H1 (cell line): ENCODE measurements around the gene OR2H1. TPM values are rescaled to one million over a fixed set of nuclear protein-coding genes. Genes with fewer than 3 reads are reported as not detected.

Experiments
- CTCF ChIA-PET: fragments of 300-600 bp; sonication (Branson Sonifier 250); formaldehyde crosslinking; loops from one replicate; lab custom pipeline; 2021; ENCODE audit not compliant: partially characterized antibody; lab: Charles Lee
- POLR2A ChIA-PET: fragments of 300-600 bp; sonication (Branson Sonifier 250); formaldehyde crosslinking; loops from one replicate; lab custom pipeline; 2021; ENCODE audit warnings: inconsistent platforms; ENCODE audit not compliant: partially characterized antibody; lab: Charles Lee
- DNase-seq, 2 experiments: peaks; one replicate each; pipeline versions ENCODE4 v3.0.0 to v3.0.0-alpha.2; 2010 to 2022; ENCODE audit warnings: low spot score in 2 of 2, low read depth in 1 of 2, mixed read lengths in 1 of 2
- FAIRE-seq: peaks from 2 replicates; lab custom pipeline; 2011; peaks lifted over from hg19 to GRCh38; lab: Jason Lieb, UNC
- H2AFZ ChIP-seq: 2 replicates; pipeline ENCODE4 v1.8.1; 2012; ENCODE audit warnings: low read length, inconsistent platforms
- H2AK5ac ChIP-seq: 2 replicates; pipeline ENCODE4 v1.6.1; 2013; ENCODE audit warnings: low read depth, low read length
- H2BK120ac ChIP-seq: replicated peaks from 2 replicates; pipeline ENCODE3; 2013; ENCODE audit warnings: low read depth, low read length, inconsistent platforms
- H2BK12ac ChIP-seq: 2 replicates; pipeline ENCODE4 v1.6.1; 2013; ENCODE audit warnings: low read depth, low read length
- H2BK15ac ChIP-seq: 2 replicates; pipeline ENCODE4 v1.6.1; 2013; ENCODE audit warnings: low read length
- H2BK20ac ChIP-seq: 2 replicates; pipeline ENCODE4 v1.6.1; 2013; ENCODE audit warnings: low read length
- H2BK5ac ChIP-seq: 2 replicates; pipeline ENCODE4 v1.6.1; 2013; ENCODE audit warnings: low read depth, low read length
- H3K14ac ChIP-seq: 2 replicates; pipeline ENCODE4 v1.6.1; 2013; ENCODE audit warnings: inconsistent platforms; ENCODE audit not compliant: insufficient read length
- H3K18ac ChIP-seq: 2 replicates; pipeline ENCODE4 v1.6.1; 2013; ENCODE audit warnings: low read length; ENCODE audit errors: extremely low read depth
- H3K23ac ChIP-seq: 2 replicates; pipeline ENCODE4 v1.6.1; 2013; ENCODE audit warnings: inconsistent platforms; ENCODE audit not compliant: insufficient read length
- H3K23me2 ChIP-seq: 2 replicates; pipeline ENCODE4 v1.6.1; 2013; ENCODE audit warnings: low read depth, low read length
- H3K27ac ChIP-seq: 2 replicates; pipeline ENCODE4 v1.6.1; 2011; ENCODE audit warnings: low read depth, low read length, inconsistent platforms
- H3K27me3 ChIP-seq, 4 experiments: replicated peaks in 1 of 4; 1 replicate in 1 of 4; 2 replicates in 3 of 4; pipeline versions ENCODE4 v1.6.1 to v1.8.1; 2011 to 2013; ENCODE audit warnings: low read length in 3 of 4, mild to moderate bottlenecking in 3 of 4, inconsistent platforms in 2 of 4, mixed read lengths in 2 of 4, moderate library complexity in 1 of 4; ENCODE audit not compliant: control insufficient read depth in 3 of 4, insufficient read depth in 3 of 4; ENCODE audit errors: extremely low read depth in 1 of 4
- H3K36me3 ChIP-seq, 4 experiments: 2 replicates each; pipeline versions ENCODE4 v1.6.1 to v1.8.1; 2011 to 2013; ENCODE audit warnings: mild to moderate bottlenecking in 4 of 4, low read length in 3 of 4, moderate library complexity in 2 of 4, control low read depth in 1 of 4, inconsistent platforms in 1 of 4; ENCODE audit not compliant: insufficient read depth in 4 of 4, control insufficient read depth in 2 of 4
- H3K4ac ChIP-seq: replicated peaks from 2 replicates; pipeline ENCODE3; 2013; ENCODE audit warnings: low read length, low read depth, mixed read lengths, inconsistent platforms; ENCODE audit not compliant: insufficient read length
- H3K4me1 ChIP-seq, 4 experiments: replicated peaks in 1 of 4; 1 replicate in 1 of 4; 2 replicates in 3 of 4; pipeline versions ENCODE4 v1.6.1 to v1.8.1; 2011 to 2013; ENCODE audit warnings: low read length in 3 of 4, inconsistent platforms in 2 of 4, mixed read lengths in 1 of 4; ENCODE audit not compliant: insufficient read depth in 4 of 4, control insufficient read depth in 3 of 4
- H3K4me2 ChIP-seq, 2 experiments: 2 replicates each; pipeline versions ENCODE4 v1.6.1 to v1.8.1; 2011 to 2013; ENCODE audit warnings: low read depth in 2 of 2, low read length in 2 of 2, control low read depth in 1 of 2, inconsistent platforms in 1 of 2, mild to moderate bottlenecking in 1 of 2; ENCODE audit not compliant: insufficient read depth in 1 of 2
- H3K4me3 ChIP-seq, 4 experiments: fragments of 200-600, 300-600 bp in 1 of 4; sonication (generic), shearing (Covaris generic), sonication (Bioruptor Twin) in 1 of 4; 2 replicates each; pipeline versions ENCODE4 v1.5.1 to v1.8.1; 2011 to 2016; ENCODE audit warnings: low read length in 4 of 4, low read depth in 3 of 4, control low read depth in 2 of 4, inconsistent platforms in 2 of 4, mild to moderate bottlenecking in 2 of 4, mixed read lengths in 1 of 4, moderate library complexity in 1 of 4; ENCODE audit not compliant: insufficient read depth in 2 of 4; ENCODE audit errors: extremely low read depth in 1 of 4
- H3K56ac ChIP-seq: replicated peaks from 2 replicates; pipeline ENCODE3; 2013; ENCODE audit warnings: low read depth, mild to moderate bottlenecking, mixed read lengths, low read length, inconsistent platforms; ENCODE audit not compliant: insufficient read length
- H3K79me1 ChIP-seq: 2 replicates; pipeline ENCODE4 v1.6.1; 2013; ENCODE audit warnings: low read depth, low read length, control low read depth
- H3K79me2 ChIP-seq, 2 experiments: 2 replicates each; pipeline versions ENCODE4 v1.6.1 to v1.8.1; 2012 to 2013; ENCODE audit warnings: low read length in 2 of 2, mild to moderate bottlenecking in 2 of 2, inconsistent platforms in 1 of 2; ENCODE audit not compliant: insufficient read depth in 2 of 2, control insufficient read depth in 1 of 2
- H3K9ac ChIP-seq, 4 experiments: replicated peaks in 1 of 4; 1 replicate in 1 of 4; 2 replicates in 3 of 4; pipeline versions ENCODE4 v1.6.1 to v1.8.1; 2011 to 2013; ENCODE audit warnings: low read depth in 3 of 4, low read length in 3 of 4, control low read depth in 2 of 4, mild to moderate bottlenecking in 2 of 4, moderate library complexity in 2 of 4, inconsistent platforms in 1 of 4; ENCODE audit errors: extremely low read depth in 1 of 4
- H3K9me3 ChIP-seq, 2 experiments: 2 replicates each; pipeline versions ENCODE4 v1.6.1 to v1.8.1; 2012 to 2013; ENCODE audit warnings: mild to moderate bottlenecking in 2 of 2, moderate library complexity in 2 of 2, control low read depth in 1 of 2, inconsistent platforms in 1 of 2, low read depth in 1 of 2, low read length in 1 of 2, mixed read lengths in 1 of 2; ENCODE audit not compliant: insufficient read depth in 2 of 2
- H4K20me1 ChIP-seq, 2 experiments: replicated peaks in 1 of 2; 2 replicates each; pipeline versions ENCODE3 to v1.8.1; 2011 to 2013; ENCODE audit warnings: inconsistent platforms in 2 of 2, low read length in 2 of 2, mild to moderate bottlenecking in 1 of 2; ENCODE audit not compliant: insufficient read depth in 2 of 2, control insufficient read depth in 1 of 2
- H4K5ac ChIP-seq: 2 replicates; pipeline ENCODE4 v1.6.1; 2013; ENCODE audit warnings: low read length, low read depth, mixed read lengths, inconsistent platforms; ENCODE audit not compliant: insufficient read length
- H4K8ac ChIP-seq: 2 replicates; pipeline ENCODE4 v1.8.0; 2013; ENCODE audit warnings: mild to moderate bottlenecking, moderate library complexity, low read length, inconsistent platforms; ENCODE audit not compliant: insufficient read depth; ENCODE audit errors: extremely low read depth
- H4K91ac ChIP-seq: replicated peaks from 2 replicates; pipeline ENCODE3; 2013; ENCODE audit warnings: low read length, mixed read lengths, inconsistent platforms; ENCODE audit not compliant: insufficient read length
- ASH2L ChIP-seq: fragments of 200-600, 300-600 bp; sonication (generic); IDR thresholded peaks from one replicate; pipeline ENCODE4 v1.7.1; 2017; ENCODE audit warnings: low read length
- BRCA1 ChIP-seq: IDR thresholded peaks from 2 replicates; pipeline ENCODE4 v1.6.1; 2012; ENCODE audit warnings: low read depth, low read length, improper control_type of control experiment
- CTBP2 ChIP-seq: IDR thresholded peaks from 2 replicates; pipeline ENCODE4 v1.7.0; 2011; ENCODE audit warnings: borderline replicate concordance, mild to moderate bottlenecking, moderate library complexity, mixed read lengths, low read length; ENCODE audit not compliant: insufficient read depth, insufficient read length
- KDM4A ChIP-seq: IDR thresholded peaks from one replicate; pipeline ENCODE4 v1.7.1; 2012; ENCODE audit warnings: low read depth, mild to moderate bottlenecking, moderate library complexity, low read length, inconsistent platforms; ENCODE audit not compliant: severe bottlenecking
- RAD21 ChIP-seq, 2 experiments: IDR thresholded peaks in 1 of 2; conservative IDR thresholded peaks in 1 of 2; 2 replicates each; pipeline ENCODE4 v1.6.1; 2011; ENCODE audit warnings: low read depth in 2 of 2, low read length in 2 of 2, improper control_type of control experiment in 1 of 2, inconsistent platforms in 1 of 2, mild to moderate bottlenecking in 1 of 2, moderate library complexity in 1 of 2
- RXRA ChIP-seq: IDR thresholded peaks from 2 replicates; pipeline ENCODE4 v1.6.1; 2011; ENCODE audit warnings: low read depth, mild to moderate bottlenecking, low read length, moderate library complexity; ENCODE audit not compliant: insufficient read depth
- SAP30 ChIP-seq: fragments of 300-600 bp; sonication (generic); IDR thresholded peaks from 2 replicates; pipeline ENCODE4 v1.7.1; 2012; ENCODE audit warnings: low read length, moderate library complexity, mild to moderate bottlenecking, inconsistent platforms; ENCODE audit not compliant: insufficient read depth, insufficient replicate concordance
- SIN3A ChIP-seq, 2 experiments: IDR thresholded peaks in 1 of 2; conservative IDR thresholded peaks in 1 of 2; 2 replicates each; pipeline ENCODE4 v1.6.1; 2011 to 2012; ENCODE audit warnings: low read length in 2 of 2, improper control_type of control experiment in 1 of 2, low read depth in 1 of 2, mild to moderate bottlenecking in 1 of 2
- TAF7 ChIP-seq: optimal IDR thresholded peaks from 2 replicates; pipeline ENCODE3; 2011; ENCODE audit warnings: low read depth, mild to moderate bottlenecking, inconsistent platforms, low read length, moderate library complexity, borderline replicate concordance
- TBP ChIP-seq: IDR thresholded peaks from 2 replicates; pipeline ENCODE4 v1.6.1; 2011; ENCODE audit warnings: low read depth, low read length, improper control_type of control experiment
- polyA plus RNA-seq, 7 experiments: library from polyadenylated mRNA; depleted of rRNA in 3 of 7; stranded (reverse) in 5 of 7; unstranded in 2 of 7; fragments of >200 nt in 5 of 7; fragments of 200-250 nt in 2 of 7; gene quantifications; 1 replicate in 5 of 7; 2 replicates in 1 of 7; 4 replicates in 1 of 7; pipeline versions ENCODE4 v1.2.1 to v1.2.3, GENCODE V29; 2011 to 2013; ENCODE audit warnings: missing spikeins in 2 of 7, mixed read lengths in 2 of 7
- total RNA-seq: library from RNA; stranded (reverse); fragmentation: NEBNext Ultra II Directional; extraction: Animal tissue kit (Norgen Biotek cat#: 25700); gene quantifications from 2 replicates; pipeline ENCODE4 v1.2.1, GENCODE V29; 2021
- TF ChIP-seq, protein P1 (sequence below): IDR thresholded peaks from 2 replicates; pipeline ENCODE4 v1.6.1; 2012; ENCODE audit warnings: inconsistent platforms

Gene OR2H1
- total and polyA plus RNA-seq, 2 of the 8 experiments (the other 6 are each of a cell fraction or from before 2014, with no cell fraction given): not detected

GRCh38 chr6:29487660-29488059 is 30.7 kb downstream of the OR2H1 start, which contains the start of gene MAS1L (continued):
- TF ChIP-seq, protein P1, sequence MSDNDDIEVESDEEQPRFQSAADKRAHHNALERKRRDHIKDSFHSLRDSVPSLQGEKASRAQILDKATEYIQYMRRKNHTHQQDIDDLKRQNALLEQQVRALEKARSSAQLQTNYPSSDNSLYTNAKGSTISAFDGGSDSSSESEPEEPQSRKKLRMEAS: no peak
- TF ChIP-seq, all 59 proteins: peak for 0

DNA sequence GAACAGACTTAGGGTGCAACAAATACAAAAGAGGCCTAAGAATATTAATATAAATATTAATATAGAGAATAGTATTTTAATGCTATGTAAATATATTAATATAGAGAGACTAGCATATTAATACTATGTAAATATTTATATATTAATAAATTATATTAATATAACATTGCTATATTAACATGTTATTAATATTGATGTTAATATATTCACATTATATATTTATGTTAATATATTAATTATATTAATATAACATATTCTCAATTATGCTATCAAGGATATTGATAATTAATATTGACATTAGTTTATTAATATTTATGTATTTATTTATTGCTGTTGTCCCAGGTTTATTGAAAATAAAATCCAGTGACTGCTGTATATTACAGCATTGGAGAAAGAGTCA is 31.9 kb downstream of the OR2H1 start:
- Histone ChIP-seq H3K27me3 (no peaks in the 10 kb centered on the region), H3K23ac (no peak overlapping the region), H3K79me2 (no peaks in the 10 kb centered on the region), H3K27ac (no peak overlapping the region), H3K4me3 (no peak overlapping the region), H4K5ac (no peak overlapping the region), H3K56ac (no peak overlapping the region), H3K23me2 (no peaks in the 10 kb centered on the region), H2BK20ac (no peak overlapping the region), H3K36me3 (no peaks in the 10 kb centered on the region), H2BK12ac (no peak overlapping the region), H4K8ac (no peak overlapping the region), H2BK15ac (no peak overlapping the region), H2BK5ac (no peak overlapping the region), H3K4me1 (no peaks in the 10 kb centered on the region), H2BK120ac (no peak overlapping the region), H3K9ac (no peak overlapping the region), H3K79me1 (no peaks in the 10 kb centered on the region), H3K9me3 (no peaks in the 10 kb centered on the region), H4K91ac (no peak overlapping the region), H3K14ac (no peak overlapping the region), H4K20me1 (no peaks in the 10 kb centered on the region), H3K4ac (no peak overlapping the region), H3K4me2 (no peak overlapping the region), H2AFZ (no peak overlapping the region), H3K18ac (no peak overlapping the region), H2AK5ac (no peak overlapping the region)
- DNase-seq (no peak), FAIRE-seq (no peak)
- POLR2A ChIA-PET: no interaction called here
- CTCF ChIA-PET: interaction anchor here (1.0 kb wide), 1 partner anchor 9 kb away, joined by 3 read pairs; no protein-coding TSS in a partner anchor
- TF ChIP-seq KDM4A: no peak
- TF ChIP-seq, protein P1: no peak
- no peak for TF ChIP-seq ASH2L
- TF ChIP-seq RAD21 (IDR thresholded peaks at IDR 0.05 in 1 of 2, conservative IDR thresholded peaks at IDR 0.05 in 1 of 2; ENCODE audit: low read depth in 2 of 2, low read length in 2 of 2): no peak
- TF ChIP-seq CTBP2: no peak
- no peak for TF ChIP-seq RXRA
- no peak for TF ChIP-seq SIN3A (conservative IDR thresholded peaks at IDR 0.05 in 1 of 2, IDR thresholded peaks at IDR 0.05 in 1 of 2; ENCODE audit: low read depth in 1 of 2, low read length in 2 of 2)
- TF ChIP-seq TBP: no peak
- no peak for TF ChIP-seq BRCA1
- no peak for TF ChIP-seq TAF7
- no peak for TF ChIP-seq SAP30
